Activated CD8-positive, alpha-beta memory T cell treated with anti-CD3 and anti-CD28 coated beads for 1 hour (primary cell): ENCODE measurements around the gene ARHGDIG.

Experiments
- DNase-seq, 2 donors: peaks; one replicate each; pipeline ENCODE4 v3.0.0-alpha.2; 2020; ENCODE audit warnings: low read depth in 1 of 2; ENCODE audit errors: extremely low read depth in 1 of 2

The ARHGDIG gene

GRCh38 chr16:279531-279930 is 860 bp upstream of the ARHGDIG start:
- DNase-seq: no peak

DNA sequence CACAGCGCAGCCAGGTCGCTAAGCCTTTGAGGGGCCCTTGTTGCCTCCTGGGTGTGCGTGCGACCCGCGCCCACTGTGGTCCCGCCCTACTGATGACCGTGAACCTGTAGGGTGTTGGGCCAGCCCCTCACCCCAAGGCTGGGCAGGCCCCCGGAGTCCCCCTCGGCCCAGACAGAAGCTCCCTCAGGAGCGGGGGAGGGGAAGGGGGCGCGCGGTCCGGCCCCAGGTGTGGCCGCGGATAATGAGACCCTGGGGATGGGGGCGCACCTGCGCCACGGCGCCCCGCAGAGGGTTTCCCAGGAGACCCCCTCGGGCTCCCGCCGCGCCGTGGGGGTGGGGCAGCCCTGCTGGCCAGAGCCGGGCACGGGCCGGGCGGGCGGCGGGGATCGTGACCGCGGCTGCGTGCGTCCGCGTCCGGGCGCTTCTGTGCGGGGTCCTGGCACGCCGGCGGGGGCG is 358 bp upstream of the ARHGDIG start:
- no peak for DNase-seq

DNA sequence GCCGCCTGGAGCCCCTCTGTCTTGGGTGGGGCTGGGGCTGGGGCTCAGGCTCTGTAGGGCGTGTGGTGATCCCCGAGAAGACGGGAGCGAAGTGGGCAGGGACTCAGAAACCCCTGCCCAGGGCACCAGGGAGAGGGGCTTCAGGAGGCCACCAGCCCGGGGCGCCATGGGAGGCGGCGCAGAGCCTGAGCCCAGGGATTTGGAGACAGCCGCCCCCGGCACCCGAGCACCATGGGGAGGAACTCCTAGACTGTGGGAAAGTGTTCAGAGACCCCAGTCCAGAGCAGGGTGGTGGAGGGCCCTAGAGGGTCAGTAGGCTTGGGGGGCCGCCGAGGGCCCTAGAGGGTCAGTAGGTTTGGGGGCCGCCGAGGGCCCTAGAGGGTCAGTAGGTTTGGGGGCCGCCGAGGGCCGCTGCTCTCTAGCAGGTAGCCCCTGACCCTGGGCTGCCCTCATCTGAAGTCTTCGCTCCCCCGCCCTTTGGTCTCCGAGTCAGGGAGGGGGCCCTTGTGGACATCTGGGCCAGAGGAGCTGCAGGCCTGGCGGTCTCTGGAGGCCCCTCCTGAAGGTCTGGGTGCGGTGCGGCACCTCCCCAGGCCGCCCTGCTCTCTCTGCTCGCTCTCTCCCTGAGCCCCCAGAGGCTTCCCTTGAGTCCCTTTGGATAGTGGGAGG is 734 bp downstream of the ARHGDIG start:
- DNase-seq: no peak

GRCh38 chr16:281660-282255 is 1.4 kb downstream of the ARHGDIG start:
- DNase-seq: no peak

DNA sequence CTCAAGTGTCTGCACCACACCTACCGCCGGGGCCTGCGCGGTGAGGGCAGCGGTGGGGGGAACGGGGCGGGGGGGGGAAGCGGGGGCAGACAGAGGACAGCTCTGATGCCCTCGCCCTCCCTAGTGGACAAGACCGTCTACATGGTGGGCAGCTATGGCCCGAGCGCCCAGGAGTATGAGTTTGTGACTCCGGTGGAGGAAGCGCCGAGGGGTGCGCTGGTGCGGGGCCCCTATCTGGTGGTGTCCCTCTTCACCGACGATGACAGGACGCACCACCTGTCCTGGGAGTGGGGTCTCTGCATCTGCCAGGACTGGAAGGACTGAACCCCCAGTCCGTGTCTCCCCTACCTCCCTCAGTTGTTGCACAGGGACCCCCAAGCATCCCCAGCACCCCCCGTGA is 2.1 kb downstream of the ARHGDIG start:
- DNase-seq: no peak

- DNase-seq: no peak
Measured at GRCh38 chr16:283033-283805, 2.8 kb downstream of the ARHGDIG start, which contains the start of gene PDIA2. PDIA2 (plus strand) TSS chr16:283164; CDS start chr16:283170, 6 bp downstream.

DNA sequence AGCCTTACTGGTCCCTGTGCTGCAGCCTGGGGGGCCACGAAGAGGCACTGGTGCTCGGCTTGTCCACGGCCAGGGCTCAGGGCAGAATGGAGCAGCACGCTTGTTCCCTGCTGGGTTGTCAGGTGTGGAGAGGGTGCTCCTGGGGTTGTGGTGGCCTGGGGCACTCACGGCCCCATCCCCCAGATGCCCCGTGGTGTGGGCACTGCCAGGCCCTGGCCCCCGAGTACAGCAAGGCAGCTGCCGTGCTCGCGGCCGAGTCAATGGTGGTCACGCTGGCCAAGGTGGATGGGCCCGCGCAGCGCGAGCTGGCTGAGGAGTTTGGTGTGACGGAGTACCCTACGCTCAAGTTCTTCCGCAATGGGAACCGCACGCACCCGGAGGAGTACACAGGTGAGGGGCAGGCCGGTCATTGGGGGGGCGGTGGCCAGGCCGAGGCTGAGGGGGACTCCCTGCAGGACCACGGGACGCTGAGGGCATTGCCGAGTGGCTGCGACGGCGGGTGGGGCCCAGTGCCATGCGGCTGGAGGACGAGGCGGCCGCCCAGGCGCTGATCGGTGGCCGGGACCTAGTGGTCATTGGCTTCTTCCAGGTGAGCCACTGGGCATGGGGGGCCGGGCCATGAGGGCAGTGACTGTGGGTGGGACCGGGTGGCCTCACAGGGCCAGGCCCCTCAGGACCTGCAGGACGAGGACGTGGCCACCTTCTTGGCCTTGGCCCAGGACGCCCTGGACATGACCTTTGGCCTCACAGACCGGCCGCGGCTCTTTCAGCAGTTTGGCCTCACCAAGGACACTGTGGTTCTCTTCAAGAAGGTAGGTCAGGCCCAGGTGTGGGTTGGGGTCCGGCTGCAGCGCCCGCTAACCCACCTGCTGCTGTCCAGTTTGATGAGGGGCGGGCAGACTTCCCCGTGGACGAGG is 4.1 kb downstream of the ARHGDIG start:
- no peak for DNase-seq

- no peak for DNase-seq
Measured at GRCh38 chr16:285146-286055, 5.0 kb downstream of the ARHGDIG start.

DNA sequence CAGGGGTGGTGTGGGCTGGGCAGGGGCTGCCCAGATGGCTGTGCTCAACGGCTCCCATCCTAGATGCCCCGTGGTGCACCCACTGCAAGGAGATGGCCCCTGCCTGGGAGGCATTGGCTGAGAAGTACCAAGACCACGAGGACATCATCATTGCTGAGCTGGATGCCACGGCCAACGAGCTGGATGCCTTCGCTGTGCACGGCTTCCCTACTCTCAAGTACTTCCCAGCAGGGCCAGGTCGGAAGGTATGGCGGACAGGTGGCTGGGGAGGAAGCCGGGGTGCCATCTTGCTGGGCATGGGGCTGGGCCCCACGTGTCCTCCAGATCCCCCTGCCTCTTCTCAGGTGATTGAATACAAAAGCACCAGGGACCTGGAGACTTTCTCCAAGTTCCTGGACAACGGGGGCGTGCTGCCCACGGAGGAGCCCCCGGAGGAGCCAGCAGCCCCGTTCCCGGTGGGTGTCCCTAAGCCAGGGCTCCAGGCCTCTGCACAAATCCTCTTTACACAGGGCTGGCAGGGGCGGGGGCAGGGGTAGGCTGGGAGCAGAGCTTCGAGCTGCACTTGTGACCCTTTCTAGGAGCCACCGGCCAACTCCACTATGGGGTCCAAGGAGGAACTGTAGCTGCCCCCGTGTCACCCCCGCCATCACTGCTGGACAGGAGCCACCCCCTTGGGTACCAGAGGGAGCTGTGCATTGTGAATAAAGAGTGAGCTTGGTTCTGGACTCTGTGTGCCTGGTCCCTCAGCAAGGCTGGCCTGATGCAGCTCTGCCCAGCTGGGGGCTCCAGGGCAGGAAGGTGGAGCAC is 6.3 kb downstream of the ARHGDIG start:
- DNase-seq: no peak

DNA sequence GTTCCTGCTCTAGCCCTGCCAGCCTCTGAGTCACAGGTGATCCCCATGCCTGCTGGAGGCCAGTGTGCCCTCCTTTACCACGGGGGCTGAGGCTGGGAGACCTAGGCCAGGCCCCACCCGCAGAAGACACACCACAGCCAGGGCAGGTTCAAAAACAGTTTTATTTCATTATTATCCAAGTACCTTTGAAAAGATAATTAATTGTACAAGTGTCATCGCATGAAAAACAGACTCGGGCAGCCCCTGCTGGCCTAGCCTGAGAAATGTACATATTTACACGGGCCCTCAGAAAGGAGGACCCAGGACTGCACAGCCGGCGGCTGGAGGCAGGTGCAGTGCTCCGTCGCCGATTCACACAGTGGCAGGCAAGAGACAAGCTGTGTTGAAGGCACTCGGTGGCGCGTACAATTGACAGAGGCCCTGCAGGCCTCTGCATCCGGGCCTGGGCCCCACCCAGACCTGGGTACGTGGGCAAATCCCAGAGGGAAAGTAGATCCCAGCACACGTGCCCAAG is 7.0 kb downstream of the ARHGDIG start:
- DNase-seq: no peak

DNA sequence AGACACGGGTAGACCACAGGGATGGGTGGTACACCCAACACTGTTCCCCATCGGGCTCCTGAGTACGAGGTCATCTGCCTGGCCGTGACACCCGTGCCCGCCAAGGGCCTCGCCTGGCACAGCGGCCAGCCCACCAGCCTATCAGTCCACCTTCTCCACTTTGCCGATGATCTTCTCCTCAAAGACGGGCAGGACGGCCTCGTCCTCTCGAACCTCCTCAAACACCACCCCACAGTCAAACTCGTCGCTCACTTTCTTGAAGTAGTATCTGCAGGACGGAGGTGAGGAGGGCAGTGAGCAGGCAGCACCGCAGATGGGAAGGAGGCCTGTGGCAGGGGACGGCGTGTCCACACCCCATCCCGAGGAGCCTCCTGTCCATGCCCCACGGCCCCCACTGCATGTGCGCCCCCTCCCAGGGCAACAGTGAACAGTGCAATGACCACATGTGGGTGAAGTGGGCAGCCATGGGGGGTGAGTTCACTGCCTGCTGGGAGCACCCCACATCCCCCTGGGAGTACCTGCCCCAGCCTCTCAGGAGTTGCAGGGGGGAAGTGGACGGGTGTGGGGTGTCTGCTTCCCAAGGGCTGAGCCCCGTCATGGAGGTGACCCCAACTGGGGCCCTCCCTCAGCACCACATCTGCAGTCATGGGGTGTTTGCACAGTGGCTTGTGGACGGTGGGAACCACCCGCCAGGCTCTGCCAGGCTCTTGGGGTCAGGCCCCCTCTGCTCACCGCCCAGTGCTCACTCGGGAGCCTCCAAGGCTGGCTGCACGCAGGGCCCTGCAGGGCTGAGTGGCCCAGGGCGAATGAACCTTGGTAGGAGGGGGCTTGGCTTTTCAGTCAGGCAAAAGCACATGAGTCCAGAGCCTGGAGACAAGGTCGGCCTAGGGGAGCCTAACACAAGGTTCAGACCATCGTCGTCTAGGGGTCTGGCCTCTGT is 7.9 kb downstream of the ARHGDIG start:
- no peak for DNase-seq

GRCh38 chr16:289395-289997 is 9.1 kb downstream of the ARHGDIG start:
- no peak for DNase-seq

- DNase-seq: no peak
Measured at GRCh38 chr16:290015-290680, 9.8 kb downstream of the ARHGDIG start.

DNA sequence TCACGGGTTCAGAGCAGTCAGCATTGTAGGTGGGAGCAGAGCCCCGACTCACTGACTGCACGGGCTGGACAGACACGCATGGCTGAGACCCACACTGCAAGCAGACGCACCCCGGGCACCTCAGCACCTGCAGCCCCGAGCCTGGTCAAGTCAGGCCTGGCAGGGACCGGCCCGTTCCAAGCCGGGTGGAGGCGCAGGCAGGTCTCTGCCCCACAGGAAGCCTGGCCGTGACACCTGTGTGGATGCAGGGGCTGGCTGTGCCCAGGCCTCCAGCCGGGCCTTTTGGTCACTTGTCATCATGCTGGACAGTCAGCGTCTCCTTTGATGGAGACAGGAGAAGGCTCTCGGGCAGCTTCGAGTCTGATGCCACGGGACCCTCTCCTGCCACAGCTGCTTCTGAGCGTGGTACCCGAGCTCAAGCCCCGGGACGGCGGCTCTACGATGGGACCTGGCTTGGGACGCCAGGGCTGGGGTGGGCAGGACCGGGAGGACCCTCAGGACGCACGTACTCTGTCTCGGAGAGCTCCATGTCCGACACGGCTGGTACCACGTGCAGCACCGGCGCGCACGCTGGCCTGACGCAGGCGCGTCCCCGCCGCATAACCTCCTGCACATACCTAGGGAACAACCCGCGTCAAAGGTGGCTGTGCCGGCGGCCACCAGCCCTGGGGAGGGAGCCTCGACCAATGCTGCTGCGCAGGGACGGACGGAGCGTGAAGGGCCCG is 10.5 kb downstream of the ARHGDIG start:
- no peak for DNase-seq

DNA sequence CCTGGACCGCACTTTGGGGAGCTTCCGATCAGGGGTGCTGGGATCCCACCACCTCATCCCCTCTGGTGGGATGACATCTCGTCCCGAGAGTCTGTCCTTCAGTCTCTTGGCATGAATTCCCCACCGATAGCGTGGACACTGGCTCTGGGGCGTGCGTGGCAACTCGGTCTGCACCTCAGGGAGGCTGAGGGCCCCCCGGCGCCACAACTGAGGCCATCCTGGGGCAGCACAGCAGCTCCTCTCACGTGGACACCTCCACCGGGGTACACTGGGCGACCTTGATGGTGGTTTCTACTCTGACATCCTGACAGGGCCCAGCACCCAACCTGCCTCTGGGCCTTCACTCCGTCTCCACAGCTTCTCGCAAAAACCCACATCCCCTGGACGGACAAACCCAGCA is 11.1 kb downstream of the ARHGDIG start:
- no peak for DNase-seq
